Loucy (cell line): Measurements from ENCODE around the gene TMEM94.

Experiments used
- H2AFZ ChIP-seq: fragments of 200-600 bp; sonication (generic); 2 replicates; pipeline ENCODE4 v1.6.0; 2016; ENCODE audit warnings: antibody characterized with exemption, mild to moderate bottlenecking, low read length, moderate library complexity
- H3F3A ChIP-seq: fragments of 200-600 bp; 2 replicates; pipeline ENCODE4 v1.6.0; 2016; ENCODE audit warnings: antibody characterized with exemption, low read depth, mild to moderate bottlenecking
- H3K27me3 ChIP-seq: fragments of 200-600 bp; sonication (generic); 2 replicates; pipeline ENCODE4 v1.6.1; 2014; ENCODE audit warnings: low read length, mild to moderate bottlenecking; ENCODE audit not compliant: insufficient read depth, poor library complexity, severe bottlenecking
- H3K36me3 ChIP-seq: fragments of 200-600 bp; sonication (generic); 2 replicates; pipeline ENCODE4 v1.6.1; 2016; ENCODE audit warnings: low read length; ENCODE audit not compliant: insufficient read depth
- H3K4me1 ChIP-seq: fragments of 200-600 bp; sonication (generic); 2 replicates; pipeline ENCODE4 v1.5.1; 2014; ENCODE audit warnings: low read length, mild to moderate bottlenecking; ENCODE audit not compliant: insufficient read depth, poor library complexity, severe bottlenecking
- H3K4me2 ChIP-seq: fragments of 200-600 bp; sonication (generic); 2 replicates; pipeline ENCODE4 v1.6.0; 2014; ENCODE audit warnings: antibody characterized with exemption, low read length, low read depth, mild to moderate bottlenecking; ENCODE audit not compliant: poor library complexity, severe bottlenecking
- H3K4me3 ChIP-seq: fragments of 200-600 bp; sonication (generic); 2 replicates; pipeline ENCODE4 v1.5.1; 2014; ENCODE audit warnings: low read length, mild to moderate bottlenecking, mixed read lengths; ENCODE audit not compliant: poor library complexity, severe bottlenecking
- H3K79me2 ChIP-seq: fragments of 200-600 bp; sonication (generic); 2 replicates; pipeline ENCODE4 v1.6.1; 2014; ENCODE audit warnings: low read length; ENCODE audit not compliant: insufficient read depth
- H3K9ac ChIP-seq: fragments of 200-600 bp; sonication (generic); 2 replicates; pipeline ENCODE4 v1.6.0; 2014; ENCODE audit warnings: mild to moderate bottlenecking, low read depth, low read length, moderate library complexity; ENCODE audit not compliant: poor library complexity, severe bottlenecking
- H3K9me2 ChIP-seq: fragments of 200-600 bp; sonication (generic); replicated peaks from 2 replicates; pipeline ENCODE4 v1.6.1; 2016; ENCODE audit warnings: low read depth, low read length, mixed read lengths
- H3K9me3 ChIP-seq: fragments of 200-600 bp; sonication (generic); 2 replicates; pipeline ENCODE4 v1.6.1; 2014; ENCODE audit warnings: mild to moderate bottlenecking, antibody characterized with exemption, low read length, low read depth; ENCODE audit not compliant: insufficient read depth
- H4K20me1 ChIP-seq: fragments of 200-600 bp; sonication (generic); 2 replicates; pipeline ENCODE4 v1.6.0; 2014; ENCODE audit warnings: antibody characterized with exemption, low read length, mild to moderate bottlenecking; ENCODE audit not compliant: insufficient read depth, poor library complexity, severe bottlenecking
- CTCF ChIP-seq: fragments of 200-600 bp; sonication (generic); conservative IDR thresholded peaks from 2 replicates; pipeline ENCODE4 v1.5.1; 2014; ENCODE audit warnings: mild to moderate bottlenecking, antibody characterized with exemption, low read length
- EZH2phosphoT487 ChIP-seq: fragments of 200-600 bp; IDR thresholded peaks from 2 replicates; pipeline ENCODE4 v1.6.1; 2018; ENCODE audit warnings: antibody characterized with exemption, mild to moderate bottlenecking, moderate library complexity, borderline replicate concordance

TMEM94 gene

GRCh38 chr17:75507733-75508719 is 51.6 kb downstream of the TMEM94 start:
- H3K4me2 ChIP-seq, result no peak overlapping the region
- no peak overlapping the region for H2AFZ ChIP-seq
- no peaks in the 10 kb centered on the region for H4K20me1 ChIP-seq

GRCh38 chr17:75508931-75509361 is 52.5 kb downstream of the TMEM94 start:
- no peaks in the 10 kb centered on the region for H4K20me1 ChIP-seq
- H3F3A ChIP-seq, result no peaks in the 10 kb centered on the region
- no peaks in the 10 kb centered on the region for H3K9me3 ChIP-seq
- no peaks in the 10 kb centered on the region for H3K9me2 ChIP-seq
- H3K4me3 ChIP-seq, result no peak overlapping the region
- no peak overlapping the region for H3K4me2 ChIP-seq
- no peak overlapping the region for H3K9ac ChIP-seq
- TF ChIP-seq CTCF (no peak), EZH2phosphoT487 (no peak)
- peaks cover 5% of the 10 kb centered on the region for H3K4me1 ChIP-seq
- no peaks in the 10 kb centered on the region for H3K27me3 ChIP-seq
- H3K79me2 ChIP-seq, result no peaks in the 10 kb centered on the region
- H2AFZ ChIP-seq, result no peak overlapping the region
- H3K36me3 ChIP-seq, result no peaks in the 10 kb centered on the region

More at GRCh38 chr17:75507733-75508719, 51.6 kb downstream of the TMEM94 start:
- no peaks in the 10 kb centered on the region for H3F3A ChIP-seq
- no peaks in the 10 kb centered on the region for H3K36me3 ChIP-seq
- no peaks in the 10 kb centered on the region for H3K27me3 ChIP-seq
- no peaks in the 10 kb centered on the region for H3K79me2 ChIP-seq
- peaks cover 5% of the 10 kb centered on the region for H3K4me1 ChIP-seq
- no peak for TF ChIP-seq CTCF
- TF ChIP-seq EZH2phosphoT487, result no peak
- H3K9me2 ChIP-seq, result no peaks in the 10 kb centered on the region
- H3K9me3 ChIP-seq, result no peaks in the 10 kb centered on the region
- no peak overlapping the region for H3K4me3 ChIP-seq
- H3K9ac ChIP-seq, result no peak overlapping the region

- H4K20me1 ChIP-seq, result no peaks in the 10 kb centered on the region
- peaks cover 7% of the 10 kb centered on the region for H3K4me1 ChIP-seq
- H3K36me3 ChIP-seq, result no peaks in the 10 kb centered on the region
- H3K9me3 ChIP-seq, result no peaks in the 10 kb centered on the region
- no peak overlapping the region for H3K4me2 ChIP-seq
- no peak overlapping the region for H2AFZ ChIP-seq
- no peak overlapping the region for H3K4me3 ChIP-seq
- no peak overlapping the region for H3K9ac ChIP-seq
- H3K27me3 ChIP-seq, result no peaks in the 10 kb centered on the region
- no peaks in the 10 kb centered on the region for H3K9me2 ChIP-seq
- H3K79me2 ChIP-seq, result no peaks in the 10 kb centered on the region
- TF ChIP-seq EZH2phosphoT487 (no peak), CTCF (no peak)
- H3F3A ChIP-seq, result no peaks in the 10 kb centered on the region
Measured at GRCh38 chr17:75509528-75510258, 53.3 kb downstream of the TMEM94 start.
